ENCODE results near the gene FNBP1.

FNBP1 gene

GRCh38 chr9:130049431-130050210, 6.6 kb upstream of the FNBP1 start:
- no peak for DNase-seq (ENCODE audit: low read depth)
- no peak for TF ChIP-seq CTCF (conservative IDR thresholded peaks at IDR 0.05; ENCODE audit: low read depth, low read length)
- no peak overlapping the region for H3K4me3 ChIP-seq (ENCODE audit: low read depth, low read length)

DNA sequence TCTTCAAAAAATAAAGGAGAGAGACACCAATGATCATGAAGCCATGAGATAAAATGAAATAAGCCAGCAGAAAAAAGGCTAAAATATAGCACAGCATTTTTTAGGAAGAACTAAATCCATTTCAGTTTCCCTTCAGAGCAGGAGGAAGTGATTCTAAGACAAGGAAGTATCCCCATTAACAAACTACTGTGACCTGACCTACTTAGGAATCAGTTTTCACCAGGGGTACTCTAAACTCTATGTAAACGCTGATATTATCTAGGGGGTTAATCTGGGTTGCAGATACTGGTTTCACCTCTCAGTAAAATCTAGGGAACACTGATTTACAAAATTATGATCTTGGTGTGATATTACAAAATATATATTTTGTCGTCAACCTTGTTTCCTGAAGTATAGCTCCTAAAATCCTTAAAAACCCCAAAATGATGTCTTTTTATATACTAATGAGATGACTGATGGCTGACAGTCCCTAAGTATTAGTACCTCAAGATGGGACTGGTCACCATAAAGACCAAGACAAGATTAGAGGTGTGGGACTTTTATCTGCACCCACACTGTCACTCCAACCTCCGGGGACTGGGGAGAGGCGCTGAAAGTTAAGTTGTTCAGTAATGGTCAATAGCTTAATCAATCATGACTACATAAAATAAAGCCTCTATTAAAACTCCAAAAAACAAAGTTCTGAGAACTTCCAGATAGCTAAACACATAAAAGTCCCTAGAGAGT, 2.9 kb upstream of the FNBP1 start:
- H3K4me3 ChIP-seq (ENCODE audit: low read depth, low read length): no peak overlapping the region
- no peak for DNase-seq (ENCODE audit: low read depth)
- TF ChIP-seq CTCF (conservative IDR thresholded peaks at IDR 0.05; ENCODE audit: low read depth, low read length): no peak

- peak; percentile 48 for DNase-seq (ENCODE audit: low read depth)
- H3K4me3 ChIP-seq (ENCODE audit: low read depth, low read length): peak overlapping the region; percentile 71
- TF ChIP-seq CTCF (conservative IDR thresholded peaks at IDR 0.05; ENCODE audit: low read depth, low read length): peak; percentile 20
These were observed 950 bp upstream of the FNBP1 start for GRCh38 chr9:130043654-130044623.

DNA sequence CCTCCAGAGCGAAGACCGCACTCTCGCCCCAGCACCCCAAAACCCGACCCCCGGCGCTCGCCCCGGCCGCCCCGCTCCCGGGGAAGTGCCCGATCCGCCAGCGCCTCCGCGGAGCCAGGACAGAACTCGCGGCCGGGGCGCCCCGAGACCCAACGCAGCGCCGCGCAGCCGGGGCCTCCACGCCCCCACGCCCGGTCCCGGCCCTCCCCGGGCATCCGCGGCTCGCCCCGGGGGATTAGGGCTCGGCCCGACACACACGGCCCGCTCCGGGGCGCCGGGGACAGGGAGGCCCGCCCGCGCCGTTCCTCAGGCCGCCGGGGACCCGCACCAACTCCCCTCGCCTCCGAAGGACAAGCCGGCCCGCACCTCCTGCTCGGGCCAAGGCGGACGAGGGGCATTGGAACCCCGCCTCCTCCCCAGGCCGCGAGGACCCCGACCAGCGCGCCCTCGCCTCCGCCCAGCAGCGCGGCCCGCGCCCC, 544 bp downstream of the FNBP1 start:
- no peak for DNase-seq (ENCODE audit: low read depth)
- TF ChIP-seq CTCF (conservative IDR thresholded peaks at IDR 0.05; ENCODE audit: low read depth, low read length): no peak
- peak overlapping the region; percentile 71 for H3K4me3 ChIP-seq (ENCODE audit: low read depth, low read length)

DNA sequence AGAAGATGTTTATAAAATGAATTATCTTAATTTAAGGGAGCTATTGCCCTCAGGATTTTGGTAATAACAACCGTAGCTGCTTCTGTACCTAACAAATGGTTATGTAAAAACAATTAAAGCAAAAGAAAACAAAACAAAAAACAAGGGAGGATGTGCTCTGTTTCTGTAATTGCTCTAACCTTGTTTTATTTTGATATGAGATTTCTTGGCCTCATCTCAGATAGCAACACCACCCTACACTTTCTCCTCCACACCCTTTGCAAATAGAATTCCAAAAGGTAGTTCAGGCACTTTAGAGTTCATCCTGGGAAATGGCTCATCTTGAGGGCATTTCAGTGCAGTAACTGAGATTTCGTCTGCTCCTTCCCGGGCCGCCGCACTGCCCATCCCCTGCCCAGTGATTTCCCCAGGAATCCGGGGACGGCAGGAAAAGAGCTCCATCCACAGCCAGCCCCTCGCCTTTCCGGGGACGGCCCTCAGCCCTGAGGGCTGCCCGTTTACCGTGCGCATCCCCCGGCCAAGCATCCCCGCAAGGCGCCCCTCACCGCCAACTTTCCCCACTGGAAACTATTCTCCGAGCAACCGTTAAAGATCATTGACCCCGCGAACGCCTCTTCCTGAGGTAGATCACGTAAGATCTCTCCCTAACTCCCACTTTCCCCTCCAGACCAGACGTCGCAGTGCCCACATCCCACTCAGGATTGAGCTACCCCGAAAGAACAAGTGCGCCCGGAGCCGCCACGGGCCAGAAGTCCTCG, 1.2 kb downstream of the FNBP1 start:
- peak overlapping the region; percentile 71 for H3K4me3 ChIP-seq (ENCODE audit: low read depth, low read length)
- DNase-seq (ENCODE audit: low read depth): no peak
- no peak for TF ChIP-seq CTCF (conservative IDR thresholded peaks at IDR 0.05; ENCODE audit: low read depth, low read length)

All from choroid plexus epithelial cell (primary cell).